HEK293T (cell line): ENCODE data around the gene GTPBP6.

ENCODE experiments used
- CTCF ChIA-PET: fragments of 350-600 bp; formaldehyde crosslinking; extraction: SDS; loops from one replicate; lab custom pipeline; 2021; ENCODE audit warnings: antibody characterized with exemption, inconsistent platforms; lab: Yijun Ruan, JAX
- POLR2A ChIA-PET: fragments of 350-600 bp; formaldehyde crosslinking; extraction: SDS; loops from one replicate; lab custom pipeline; 2020; ENCODE audit warnings: antibody characterized with exemption, inconsistent platforms; lab: Yijun Ruan, JAX
- DNase-seq: peaks from one replicate; pipeline ENCODE4 v3.0.0; 2012; ENCODE audit warnings: mixed read lengths; ENCODE audit errors: extremely low spot score
- ARNT ChIP-seq: fragments of 450-650 bp; IDR thresholded peaks from 2 replicates; pipeline ENCODE4 v1.6.1; 2017; ENCODE audit warnings: mild to moderate bottlenecking
- BHLHE40 ChIP-seq: fragments of 450-650 bp; IDR thresholded peaks from 2 replicates; pipeline ENCODE4 v1.6.1; 2016; ENCODE audit warnings: mild to moderate bottlenecking, moderate library complexity, borderline replicate concordance
- CTBP1 ChIP-seq: fragments of 450-650 bp; IDR thresholded peaks from 2 replicates; pipeline ENCODE4 v1.6.1; 2016; ENCODE audit warnings: borderline replicate concordance
- ELF4 ChIP-seq: fragments of 450-650 bp; IDR thresholded peaks from 2 replicates; pipeline ENCODE4 v1.6.1; 2017; ENCODE audit warnings: antibody characterized with exemption
- FOXA1 ChIP-seq: fragments of 450-650 bp; IDR thresholded peaks from 2 replicates; pipeline ENCODE4 v1.6.1; 2016; ENCODE audit warnings: mild to moderate bottlenecking
- FOXK2 ChIP-seq: fragments of 450-650 bp; IDR thresholded peaks from 2 replicates; pipeline ENCODE4 v1.6.1; 2016; ENCODE audit warnings: mild to moderate bottlenecking
- FOXM1 ChIP-seq: fragments of 450-650 bp; IDR thresholded peaks from 2 replicates; pipeline ENCODE4 v1.6.1; 2017; ENCODE audit warnings: mild to moderate bottlenecking, borderline replicate concordance
- HDGF ChIP-seq: fragments of 450-650 bp; IDR thresholded peaks from 2 replicates; pipeline ENCODE4 v1.6.1; 2017; ENCODE audit warnings: antibody characterized with exemption, borderline replicate concordance
- L3MBTL2 ChIP-seq: fragments of 450-650 bp; conservative IDR thresholded peaks from 2 replicates; pipeline ENCODE4 v1.6.1; 2016; ENCODE audit warnings: mild to moderate bottlenecking
- LEF1 ChIP-seq: fragments of 450-650 bp; IDR thresholded peaks from 2 replicates; pipeline ENCODE4 v1.6.1; 2017; ENCODE audit warnings: mild to moderate bottlenecking, borderline replicate concordance
- NFRKB ChIP-seq: fragments of 450-650 bp; IDR thresholded peaks from 2 replicates; pipeline ENCODE4 v1.6.1; 2016; ENCODE audit warnings: mild to moderate bottlenecking, moderate library complexity
- PKNOX1 ChIP-seq: fragments of 450-650 bp; IDR thresholded peaks from 2 replicates; pipeline ENCODE4 v1.6.1; 2016
- SP1 ChIP-seq: fragments of 450-650 bp; IDR thresholded peaks from 2 replicates; pipeline ENCODE4 v1.6.1; 2017
- SUZ12 ChIP-seq: fragments of 450-650 bp; IDR thresholded peaks from 2 replicates; pipeline ENCODE4 v1.6.1; 2016; ENCODE audit warnings: mild to moderate bottlenecking
- TARDBP ChIP-seq: fragments of 450-650 bp; IDR thresholded peaks from 2 replicates; pipeline ENCODE4 v1.6.1; 2016
- ZNF384 ChIP-seq: fragments of 450-650 bp; IDR thresholded peaks from 2 replicates; pipeline ENCODE4 v1.6.1; 2016

Gene GTPBP6

GRCh38 chrX:350534-351323 is 32.1 kb upstream of the GTPBP6 start:
- POLR2A ChIA-PET = no interaction called here
- TF ChIP-seq FOXM1 (no peak), ELF4 (no peak), CTBP1 (no peak)
- CTCF ChIA-PET = no interaction called here
- DNase-seq = no peak

DNA sequence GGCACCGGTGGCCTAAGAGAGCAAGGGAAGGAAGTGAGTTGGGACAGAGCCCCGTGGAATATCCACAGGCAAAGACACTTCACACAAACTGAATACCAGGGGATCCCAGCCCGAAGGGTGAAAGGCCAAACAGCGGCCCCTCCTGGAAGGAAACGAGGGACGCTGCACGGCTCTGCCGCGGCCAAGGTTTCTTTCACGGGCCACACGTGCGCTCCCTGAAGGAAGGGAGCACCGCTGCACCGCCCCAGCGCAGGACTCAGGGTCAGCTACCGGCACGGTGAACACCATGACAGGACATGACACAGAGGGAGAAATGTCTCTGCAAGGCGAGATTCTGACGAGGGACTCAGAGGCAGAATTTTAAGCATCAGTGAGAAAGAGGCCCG is 31.5 kb upstream of the GTPBP6 start:
- DNase-seq = no peak
- CTCF ChIA-PET = no interaction called here
- POLR2A ChIA-PET = no interaction called here
- TF ChIP-seq CTBP1 = no peak
- TF ChIP-seq FOXM1 = no peak

- POLR2A ChIA-PET = no interaction called here
- TF ChIP-seq LEF1 (no peak), CTBP1 (no peak), PKNOX1 (no peak)
- CTCF ChIA-PET = no interaction called here
- no peak for DNase-seq
Measured at GRCh38 chrX:349702-350101, 31.1 kb upstream of the GTPBP6 start.

GRCh38 chrX:349196-349595 is 30.6 kb upstream of the GTPBP6 start:
- CTCF ChIA-PET = no interaction called here

DNA sequence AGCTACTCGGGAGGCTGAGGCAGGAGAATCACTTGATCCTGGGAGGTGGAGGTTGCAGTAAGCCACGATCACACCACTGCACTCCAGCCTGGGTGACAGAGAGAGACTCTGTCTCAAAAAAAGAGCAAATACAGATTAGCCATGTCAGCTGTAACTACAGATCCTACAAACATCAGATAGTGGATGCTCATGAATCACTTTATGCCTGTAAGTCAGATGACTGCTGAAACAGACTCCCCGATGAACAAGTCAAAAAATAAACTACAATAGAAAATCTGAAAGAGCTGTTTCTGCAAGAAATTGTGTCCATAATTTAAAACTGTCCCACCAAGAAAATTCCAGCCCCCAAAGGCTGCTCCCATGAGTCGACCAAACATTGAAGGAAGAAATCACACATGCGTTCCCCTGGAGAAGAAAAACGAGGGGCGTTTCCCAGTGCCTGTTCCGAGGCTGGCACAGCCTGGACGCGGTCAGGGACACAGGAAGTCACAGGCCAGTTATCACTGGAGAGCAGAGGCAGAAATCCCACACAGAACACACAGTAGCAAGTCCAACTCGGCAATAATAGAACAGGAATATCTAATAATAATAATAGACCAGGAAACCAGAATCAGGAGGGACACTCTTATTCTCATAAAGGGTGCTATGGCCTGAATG is 30.0 kb upstream of the GTPBP6 start:
- CTCF ChIA-PET = no interaction called here
- POLR2A ChIA-PET = no interaction called here
- no peak for DNase-seq
- TF ChIP-seq LEF1 (no peak), ARNT (no peak), SP1 (no peak), FOXA1 (no peak), SUZ12 (no peak), FOXM1 (no peak), ZNF384 (no peak), FOXK2 (no peak), L3MBTL2 (no peak), ELF4 (no peak), TARDBP (no peak)

More at GRCh38 chrX:349196-349595, 30.6 kb upstream of the GTPBP6 start:
- TF ChIP-seq LEF1 = no peak
- TF ChIP-seq TARDBP = no peak
- no peak for TF ChIP-seq NFRKB
- no peak for TF ChIP-seq L3MBTL2
- no peak for TF ChIP-seq ARNT
- TF ChIP-seq ELF4 = no peak
- TF ChIP-seq CTBP1 = no peak
- TF ChIP-seq ZNF384 = no peak
- no peak for TF ChIP-seq SUZ12
- no peak for TF ChIP-seq FOXK2
- no peak for TF ChIP-seq HDGF
- no peak for TF ChIP-seq FOXA1
- TF ChIP-seq BHLHE40 = no peak
- TF ChIP-seq PKNOX1 = no peak
- no peak for TF ChIP-seq FOXM1
- TF ChIP-seq SP1 = no peak
- no peak for DNase-seq
- POLR2A ChIA-PET = no interaction called here

GRCh38 chrX:347351-348117 is 28.9 kb upstream of the GTPBP6 start:
- TF ChIP-seq PKNOX1 (no peak), FOXK2 (no peak), LEF1 (no peak), NFRKB (no peak), CTBP1 (no peak), SP1 (no peak), ARNT (no peak), L3MBTL2 (no peak), ZNF384 (no peak), ELF4 (no peak), FOXA1 (no peak), SUZ12 (no peak), HDGF (no peak), BHLHE40 (no peak), FOXM1 (no peak), TARDBP (no peak)
- ChIA-PET POLR2A (no interaction called here), CTCF (no interaction called here)
- no peak for DNase-seq
